COLO668 (cell line): ENCODE results near the gene DACH2.

Source experiments
- DNase-seq: peaks from one replicate; lab custom pipeline; 2025; ENCODE audit not compliant: unreplicated experiment; lab: John Stamatoyannopoulos, UW

The DACH2 gene

GRCh38 chrX:86295293-86295692 lies 147.0 kb downstream of the DACH2 start:
- no peak for DNase-seq

- DNase-seq: no peak
Measured at GRCh38 chrX:86322913-86323312, 174.7 kb downstream of the DACH2 start.

- DNase-seq: no peak
Measured at GRCh38 chrX:86329174-86329573, 180.9 kb downstream of the DACH2 start.

GRCh38 chrX:86348669-86349068 lies 200.4 kb downstream of the DACH2 start:
- DNase-seq: no peak

- DNase-seq: no peak
Measured at GRCh38 chrX:86349115-86349514, 200.9 kb downstream of the DACH2 start.

- no peak for DNase-seq
Measured at GRCh38 chrX:86369847-86370630, 221.8 kb downstream of the DACH2 start.

GRCh38 chrX:86370927-86371326 lies 222.7 kb downstream of the DACH2 start:
- no peak for DNase-seq

- DNase-seq: no peak
Measured at GRCh38 chrX:86379209-86379608, 231.0 kb downstream of the DACH2 start.

- no peak for DNase-seq
Measured at GRCh38 chrX:86383681-86384540, 235.7 kb downstream of the DACH2 start.

GRCh38 chrX:86407371-86407770 lies 259.1 kb downstream of the DACH2 start:
- no peak for DNase-seq

- no peak for DNase-seq
Measured at GRCh38 chrX:86421771-86422170, 273.5 kb downstream of the DACH2 start.

- DNase-seq: no peak
Measured at GRCh38 chrX:86436116-86436515, 287.9 kb downstream of the DACH2 start.

GRCh38 chrX:86455495-86455894 lies 307.2 kb downstream of the DACH2 start:
- no peak for DNase-seq

- no peak for DNase-seq
Measured at GRCh38 chrX:86460760-86461159, 312.5 kb downstream of the DACH2 start.

GRCh38 chrX:86504297-86504696 lies 356.0 kb downstream of the DACH2 start:
- no peak for DNase-seq

- no peak for DNase-seq
Measured at GRCh38 chrX:86507331-86507730, 359.1 kb downstream of the DACH2 start.

GRCh38 chrX:86579777-86580176 lies 431.5 kb downstream of the DACH2 start:
- no peak for DNase-seq

- no peak for DNase-seq
Measured at GRCh38 chrX:86604607-86605006, 456.4 kb downstream of the DACH2 start.

- DNase-seq: no peak
Measured at GRCh38 chrX:86696951-86697350, 548.7 kb downstream of the DACH2 start.

- DNase-seq: no peak
Measured at GRCh38 chrX:86711531-86712180, 563.4 kb downstream of the DACH2 start.

- DNase-seq: no peak
Measured at GRCh38 chrX:86714441-86714840, 566.2 kb downstream of the DACH2 start.

- no peak for DNase-seq
Measured at GRCh38 chrX:86724277-86724676, 576.0 kb downstream of the DACH2 start.
